HG02798 (cell line): ENCODE results near the gene LRFN2.

Experiments used
- ATAC-seq: cut with Tn5 transposase; IDR thresholded peaks from one replicate; pipeline ENCODE4 v1.9.1; 2021; ENCODE audit warnings: mild to moderate bottlenecking; ENCODE audit not compliant: unreplicated experiment, poor library complexity

LRFN2 gene

GRCh38 chr6:40550202-40551101, 36.7 kb downstream of the LRFN2 start:
- ATAC-seq: no peak

GRCh38 chr6:40545954-40546353, 41.2 kb downstream of the LRFN2 start:
- no peak for ATAC-seq

- no peak for ATAC-seq
Measured at GRCh38 chr6:40543776-40544175, 43.4 kb downstream of the LRFN2 start.

GRCh38 chr6:40543146-40543545, 44.0 kb downstream of the LRFN2 start:
- ATAC-seq: no peak

GRCh38 chr6:40542175-40542764, 44.9 kb downstream of the LRFN2 start:
- ATAC-seq: no peak

GRCh38 chr6:40541556-40542174, 45.5 kb downstream of the LRFN2 start:
- no peak for ATAC-seq

GRCh38 chr6:40540790-40541189, 46.4 kb downstream of the LRFN2 start:
- ATAC-seq: no peak

- ATAC-seq: no peak
Measured at GRCh38 chr6:40539853-40540252, 47.3 kb downstream of the LRFN2 start.

GRCh38 chr6:40538556-40538955, 48.6 kb downstream of the LRFN2 start:
- ATAC-seq: no peak

GRCh38 chr6:40537446-40537845, 49.7 kb downstream of the LRFN2 start:
- ATAC-seq: no peak

GRCh38 chr6:40536442-40536841, 50.7 kb downstream of the LRFN2 start:
- ATAC-seq: no peak

- ATAC-seq: no peak
Measured at GRCh38 chr6:40535819-40536380, 51.3 kb downstream of the LRFN2 start.

- ATAC-seq: no peak
Measured at GRCh38 chr6:40535110-40535818, 51.9 kb downstream of the LRFN2 start.

- no peak for ATAC-seq
Measured at GRCh38 chr6:40532349-40533000, 54.7 kb downstream of the LRFN2 start.

GRCh38 chr6:40529919-40530318, 57.2 kb downstream of the LRFN2 start:
- no peak for ATAC-seq

- ATAC-seq: no peak
Measured at GRCh38 chr6:40529040-40529439, 58.1 kb downstream of the LRFN2 start.

- no peak for ATAC-seq
Measured at GRCh38 chr6:40528051-40528450, 59.1 kb downstream of the LRFN2 start.

GRCh38 chr6:40526036-40526435, 61.1 kb downstream of the LRFN2 start:
- no peak for ATAC-seq

GRCh38 chr6:40524797-40525585, 62.2 kb downstream of the LRFN2 start:
- no peak for ATAC-seq
